ENCODE data around the gene STXBP2. TPM values are rescaled to one million over a fixed set of nuclear protein-coding genes. Genes with fewer than 3 reads are reported as not detected.

STXBP2 gene
- total and polyA plus RNA-seq, 9 of the 15 experiments (the other 6 are each of a cell fraction or from before 2014, with no cell fraction given): 2.5 to 163 (median 71.3) TPM

DNA sequence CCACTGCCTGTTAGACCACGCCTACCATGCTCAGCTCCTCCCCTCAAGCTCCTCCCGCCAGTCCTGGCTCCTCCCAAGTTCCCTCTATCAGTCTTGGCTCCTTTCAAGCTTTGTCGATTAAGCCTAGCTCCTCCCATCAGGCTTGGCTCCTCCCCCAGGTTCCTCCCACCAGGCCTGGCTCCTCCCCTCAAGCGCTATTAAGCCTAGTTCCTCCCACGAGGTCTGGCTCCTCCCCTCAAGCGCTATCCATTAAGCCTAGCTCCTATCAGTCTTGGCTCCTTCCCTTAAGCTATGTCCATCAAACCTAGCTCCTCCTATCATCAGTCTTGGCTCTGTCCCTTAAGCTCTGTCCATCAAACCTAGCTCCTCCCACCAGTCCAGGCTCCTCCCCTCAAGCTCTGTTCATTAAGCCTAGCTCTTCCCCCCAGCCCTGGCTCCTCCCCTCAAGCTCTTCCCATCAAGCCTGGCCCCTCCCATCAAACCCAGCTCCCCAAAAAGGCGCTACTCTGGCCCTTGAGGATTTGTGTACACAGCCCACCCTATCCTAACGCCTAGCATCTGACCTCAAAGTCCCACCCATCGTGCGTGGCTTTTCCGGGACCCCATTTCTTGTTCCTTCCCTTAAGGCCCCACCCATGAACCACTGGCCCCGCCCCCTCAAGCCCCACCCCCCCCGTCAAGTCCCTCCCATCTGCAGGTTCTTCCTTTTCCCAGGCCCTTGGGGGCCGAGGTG, 31.3 kb upstream of the STXBP2 start (continued):
- TF ChIP-seq, protein P1, sequence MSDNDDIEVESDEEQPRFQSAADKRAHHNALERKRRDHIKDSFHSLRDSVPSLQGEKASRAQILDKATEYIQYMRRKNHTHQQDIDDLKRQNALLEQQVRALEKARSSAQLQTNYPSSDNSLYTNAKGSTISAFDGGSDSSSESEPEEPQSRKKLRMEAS (CRISPR knock-in tag; IDR thresholded peaks at IDR 0.05): no peak
- TF ChIP-seq ARID2 (IDR thresholded peaks at IDR 0.05) (no peak), RBM39 (optimal IDR thresholded peaks at IDR 0.05; ENCODE audit: low read depth, low read length) (no peak), ZNF436 (CRISPR knock-in tag; IDR thresholded peaks at IDR 0.05) (no peak), ZNF263 (CRISPR knock-in tag; IDR thresholded peaks at IDR 0.05; ENCODE audit: borderline replicate concordance) (peak; percentile 69; the same call in 1 of the 2 replicates), MEIS2 (IDR thresholded peaks at IDR 0.05; ENCODE audit: partially characterized antibody) (peak; percentile 89), MYC (IDR thresholded peaks at IDR 0.05; ENCODE audit: low read depth, low read length) (peak; percentile 43; the same call in 1 of the 2 replicates), MYC (CRISPR knock-in tag; IDR thresholded peaks at IDR 0.05; ENCODE audit: borderline replicate concordance, low read depth) (no peak), MAFG (tag; conservative IDR thresholded peaks at IDR 0.05) (no peak), PHF8 (IDR thresholded peaks at IDR 0.05; ENCODE audit: borderline replicate concordance, low read length) (no peak)
- TF ChIP-seq, protein P2, sequence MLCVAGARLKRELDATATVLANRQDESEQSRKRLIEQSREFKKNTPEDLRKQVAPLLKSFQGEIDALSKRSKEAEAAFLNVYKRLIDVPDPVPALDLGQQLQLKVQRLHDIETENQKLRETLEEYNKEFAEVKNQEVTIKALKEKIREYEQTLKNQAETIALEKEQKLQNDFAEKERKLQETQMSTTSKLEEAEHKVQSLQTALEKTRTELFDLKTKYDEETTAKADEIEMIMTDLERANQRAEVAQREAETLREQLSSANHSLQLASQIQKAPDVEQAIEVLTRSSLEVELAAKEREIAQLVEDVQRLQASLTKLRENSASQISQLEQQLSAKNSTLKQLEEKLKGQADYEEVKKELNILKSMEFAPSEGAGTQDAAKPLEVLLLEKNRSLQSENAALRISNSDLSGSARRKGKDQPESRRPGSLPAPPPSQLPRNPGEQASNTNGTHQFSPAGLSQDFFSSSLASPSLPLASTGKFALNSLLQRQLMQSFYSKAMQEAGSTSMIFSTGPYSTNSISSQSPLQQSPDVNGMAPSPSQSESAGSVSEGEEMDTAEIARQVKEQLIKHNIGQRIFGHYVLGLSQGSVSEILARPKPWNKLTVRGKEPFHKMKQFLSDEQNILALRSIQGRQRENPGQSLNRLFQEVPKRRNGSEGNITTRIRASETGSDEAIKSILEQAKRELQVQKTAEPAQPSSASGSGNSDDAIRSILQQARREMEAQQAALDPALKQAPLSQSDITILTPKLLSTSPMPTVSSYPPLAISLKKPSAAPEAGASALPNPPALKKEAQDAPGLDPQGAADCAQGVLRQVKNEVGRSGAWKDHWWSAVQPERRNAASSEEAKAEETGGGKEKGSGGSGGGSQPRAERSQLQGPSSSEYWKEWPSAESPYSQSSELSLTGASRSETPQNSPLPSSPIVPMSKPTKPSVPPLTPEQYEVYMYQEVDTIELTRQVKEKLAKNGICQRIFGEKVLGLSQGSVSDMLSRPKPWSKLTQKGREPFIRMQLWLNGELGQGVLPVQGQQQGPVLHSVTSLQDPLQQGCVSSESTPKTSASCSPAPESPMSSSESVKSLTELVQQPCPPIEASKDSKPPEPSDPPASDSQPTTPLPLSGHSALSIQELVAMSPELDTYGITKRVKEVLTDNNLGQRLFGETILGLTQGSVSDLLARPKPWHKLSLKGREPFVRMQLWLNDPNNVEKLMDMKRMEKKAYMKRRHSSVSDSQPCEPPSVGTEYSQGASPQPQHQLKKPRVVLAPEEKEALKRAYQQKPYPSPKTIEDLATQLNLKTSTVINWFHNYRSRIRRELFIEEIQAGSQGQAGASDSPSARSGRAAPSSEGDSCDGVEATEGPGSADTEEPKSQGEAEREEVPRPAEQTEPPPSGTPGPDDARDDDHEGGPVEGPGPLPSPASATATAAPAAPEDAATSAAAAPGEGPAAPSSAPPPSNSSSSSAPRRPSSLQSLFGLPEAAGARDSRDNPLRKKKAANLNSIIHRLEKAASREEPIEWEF (CRISPR knock-in tag; IDR thresholded peaks at IDR 0.05): no peak
- TF ChIP-seq, protein P3, sequence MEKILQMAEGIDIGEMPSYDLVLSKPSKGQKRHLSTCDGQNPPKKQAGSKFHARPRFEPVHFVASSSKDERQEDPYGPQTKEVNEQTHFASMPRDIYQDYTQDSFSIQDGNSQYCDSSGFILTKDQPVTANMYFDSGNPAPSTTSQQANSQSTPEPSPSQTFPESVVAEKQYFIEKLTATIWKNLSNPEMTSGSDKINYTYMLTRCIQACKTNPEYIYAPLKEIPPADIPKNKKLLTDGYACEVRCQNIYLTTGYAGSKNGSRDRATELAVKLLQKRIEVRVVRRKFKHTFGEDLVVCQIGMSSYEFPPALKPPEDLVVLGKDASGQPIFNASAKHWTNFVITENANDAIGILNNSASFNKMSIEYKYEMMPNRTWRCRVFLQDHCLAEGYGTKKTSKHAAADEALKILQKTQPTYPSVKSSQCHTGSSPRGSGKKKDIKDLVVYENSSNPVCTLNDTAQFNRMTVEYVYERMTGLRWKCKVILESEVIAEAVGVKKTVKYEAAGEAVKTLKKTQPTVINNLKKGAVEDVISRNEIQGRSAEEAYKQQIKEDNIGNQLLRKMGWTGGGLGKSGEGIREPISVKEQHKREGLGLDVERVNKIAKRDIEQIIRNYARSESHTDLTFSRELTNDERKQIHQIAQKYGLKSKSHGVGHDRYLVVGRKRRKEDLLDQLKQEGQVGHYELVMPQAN (IDR thresholded peaks at IDR 0.05; ENCODE audit: borderline replicate concordance): no peak
- TF ChIP-seq, protein P4, sequence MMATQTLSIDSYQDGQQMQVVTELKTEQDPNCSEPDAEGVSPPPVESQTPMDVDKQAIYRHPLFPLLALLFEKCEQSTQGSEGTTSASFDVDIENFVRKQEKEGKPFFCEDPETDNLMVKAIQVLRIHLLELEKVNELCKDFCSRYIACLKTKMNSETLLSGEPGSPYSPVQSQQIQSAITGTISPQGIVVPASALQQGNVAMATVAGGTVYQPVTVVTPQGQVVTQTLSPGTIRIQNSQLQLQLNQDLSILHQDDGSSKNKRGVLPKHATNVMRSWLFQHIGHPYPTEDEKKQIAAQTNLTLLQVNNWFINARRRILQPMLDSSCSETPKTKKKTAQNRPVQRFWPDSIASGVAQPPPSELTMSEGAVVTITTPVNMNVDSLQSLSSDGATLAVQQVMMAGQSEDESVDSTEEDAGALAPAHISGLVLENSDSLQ (IDR thresholded peaks at IDR 0.05): peak; percentile 100
- TF ChIP-seq, protein P5, sequence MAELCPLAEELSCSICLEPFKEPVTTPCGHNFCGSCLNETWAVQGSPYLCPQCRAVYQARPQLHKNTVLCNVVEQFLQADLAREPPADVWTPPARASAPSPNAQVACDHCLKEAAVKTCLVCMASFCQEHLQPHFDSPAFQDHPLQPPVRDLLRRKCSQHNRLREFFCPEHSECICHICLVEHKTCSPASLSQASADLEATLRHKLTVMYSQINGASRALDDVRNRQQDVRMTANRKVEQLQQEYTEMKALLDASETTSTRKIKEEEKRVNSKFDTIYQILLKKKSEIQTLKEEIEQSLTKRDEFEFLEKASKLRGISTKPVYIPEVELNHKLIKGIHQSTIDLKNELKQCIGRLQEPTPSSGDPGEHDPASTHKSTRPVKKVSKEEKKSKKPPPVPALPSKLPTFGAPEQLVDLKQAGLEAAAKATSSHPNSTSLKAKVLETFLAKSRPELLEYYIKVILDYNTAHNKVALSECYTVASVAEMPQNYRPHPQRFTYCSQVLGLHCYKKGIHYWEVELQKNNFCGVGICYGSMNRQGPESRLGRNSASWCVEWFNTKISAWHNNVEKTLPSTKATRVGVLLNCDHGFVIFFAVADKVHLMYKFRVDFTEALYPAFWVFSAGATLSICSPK (IDR thresholded peaks at IDR 0.05; ENCODE audit: borderline replicate concordance): no peak
- TF ChIP-seq, protein P6, sequence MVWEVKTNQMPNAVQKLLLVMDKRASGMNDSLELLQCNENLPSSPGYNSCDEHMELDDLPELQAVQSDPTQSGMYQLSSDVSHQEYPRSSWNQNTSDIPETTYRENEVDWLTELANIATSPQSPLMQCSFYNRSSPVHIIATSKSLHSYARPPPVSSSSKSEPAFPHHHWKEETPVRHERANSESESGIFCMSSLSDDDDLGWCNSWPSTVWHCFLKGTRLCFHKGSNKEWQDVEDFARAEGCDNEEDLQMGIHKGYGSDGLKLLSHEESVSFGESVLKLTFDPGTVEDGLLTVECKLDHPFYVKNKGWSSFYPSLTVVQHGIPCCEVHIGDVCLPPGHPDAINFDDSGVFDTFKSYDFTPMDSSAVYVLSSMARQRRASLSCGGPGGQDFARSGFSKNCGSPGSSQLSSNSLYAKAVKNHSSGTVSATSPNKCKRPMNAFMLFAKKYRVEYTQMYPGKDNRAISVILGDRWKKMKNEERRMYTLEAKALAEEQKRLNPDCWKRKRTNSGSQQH (CRISPR knock-in tag; IDR thresholded peaks at IDR 0.05): no peak
